CD1c-positive myeloid dendritic cell (primary cell): ENCODE results near the gene TEX22.

Experiments
- DNase-seq: peaks from one replicate; pipeline ENCODE4 v3.0.0-alpha.2; 2016; ENCODE audit errors: extremely low spot score

Gene TEX22

DNA sequence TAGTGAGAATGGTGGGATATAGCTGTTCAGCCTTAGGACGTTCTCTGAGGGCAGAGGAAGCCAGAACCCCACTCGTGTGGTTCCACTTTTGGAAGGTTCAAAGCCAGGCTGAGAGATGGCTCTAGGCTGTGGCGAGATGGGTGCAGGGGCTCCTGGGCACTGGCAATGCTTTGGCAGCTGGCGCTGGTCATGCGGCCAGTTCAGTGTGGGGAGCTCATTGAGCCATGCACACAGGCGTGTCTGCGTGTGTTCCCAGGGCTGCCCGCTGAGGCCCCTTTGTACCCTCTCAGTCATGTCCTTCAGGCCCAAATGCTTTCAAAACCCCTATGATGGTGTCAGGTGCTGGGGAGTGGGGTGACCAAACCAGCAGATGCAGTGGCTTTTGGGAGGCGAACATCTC is 1.7 kb downstream of the TEX22 start:
- DNase-seq: no peak

DNA sequence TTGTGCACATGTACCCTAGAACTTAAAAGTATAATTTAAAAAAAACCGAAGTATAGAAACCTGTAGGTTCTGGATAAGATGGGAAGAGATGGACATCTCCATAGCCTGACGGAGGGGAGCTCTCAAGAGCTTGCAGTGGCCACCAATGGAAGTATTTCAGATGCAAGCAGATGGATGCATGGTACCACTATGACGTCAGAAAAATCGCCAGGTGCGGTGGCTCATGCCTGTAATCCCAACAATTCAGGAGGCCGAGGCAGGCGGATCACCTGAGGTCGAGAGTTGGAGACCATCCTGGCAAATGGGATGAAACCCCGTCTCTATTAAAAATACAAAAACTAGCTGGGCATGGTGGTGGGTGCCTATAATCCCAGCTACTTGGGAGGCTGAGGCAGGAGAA is 3.4 kb downstream of the TEX22 start:
- no peak for DNase-seq

DNA sequence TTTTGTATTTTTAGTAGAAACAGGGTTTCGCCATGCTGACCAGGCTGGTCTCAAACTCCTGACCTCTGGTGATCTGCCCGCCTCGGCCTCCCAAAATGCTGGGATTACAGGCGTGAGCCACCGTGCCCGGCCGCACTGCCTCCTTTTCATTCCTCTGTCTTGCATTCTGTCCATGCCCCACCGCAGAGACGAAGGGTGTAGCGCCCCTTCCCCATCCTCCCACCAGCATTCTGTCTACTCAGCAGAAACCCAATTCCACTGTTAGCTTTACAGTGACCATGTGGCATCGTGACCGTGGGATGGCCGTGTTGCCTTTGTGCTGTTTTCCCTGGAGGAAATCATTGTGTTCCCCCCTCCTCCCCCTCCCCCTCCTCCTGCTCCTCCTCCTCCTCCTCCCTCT is 10.3 kb downstream of the TEX22 start:
- no peak for DNase-seq

DNA sequence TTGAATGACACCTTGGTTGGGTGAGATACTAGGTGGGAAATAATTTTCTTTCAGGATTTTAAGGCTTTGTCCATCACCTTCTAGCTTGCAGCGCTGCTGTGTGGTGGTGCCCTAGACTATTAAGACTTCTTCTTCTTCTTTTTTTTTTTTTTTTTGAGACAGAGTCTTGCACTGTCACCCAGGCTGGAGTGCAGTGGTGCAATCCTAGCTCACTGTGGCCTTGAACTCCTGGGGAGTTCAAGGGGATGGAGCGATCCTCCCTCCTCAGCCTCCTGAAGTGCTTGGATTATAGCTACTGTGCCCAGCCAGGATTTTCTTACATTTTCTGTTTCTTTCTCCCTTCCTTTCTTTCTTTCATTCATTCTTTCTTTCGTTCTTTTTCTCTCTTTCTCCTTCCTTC is 11.0 kb downstream of the TEX22 start:
- no peak for DNase-seq

DNA sequence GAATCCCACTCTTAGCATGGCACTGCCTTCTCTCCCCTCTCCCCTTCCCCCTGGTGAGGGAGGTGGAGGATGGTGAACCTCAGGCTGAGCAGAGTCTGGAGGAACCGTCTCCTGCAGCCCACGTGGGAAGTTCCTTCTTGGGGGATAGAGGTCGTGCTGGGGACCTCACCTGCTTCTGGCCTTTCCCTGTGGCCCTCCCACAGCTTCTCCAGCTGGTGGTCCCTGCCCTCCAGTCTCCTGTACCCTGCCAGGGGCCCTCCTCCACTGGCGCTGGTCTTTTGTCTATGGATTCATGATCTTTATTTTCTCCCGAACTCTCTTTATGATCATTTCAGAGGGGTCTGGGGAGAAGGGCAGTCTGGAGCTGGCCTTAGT is 12.3 kb downstream of the TEX22 start:
- DNase-seq: no peak

DNA sequence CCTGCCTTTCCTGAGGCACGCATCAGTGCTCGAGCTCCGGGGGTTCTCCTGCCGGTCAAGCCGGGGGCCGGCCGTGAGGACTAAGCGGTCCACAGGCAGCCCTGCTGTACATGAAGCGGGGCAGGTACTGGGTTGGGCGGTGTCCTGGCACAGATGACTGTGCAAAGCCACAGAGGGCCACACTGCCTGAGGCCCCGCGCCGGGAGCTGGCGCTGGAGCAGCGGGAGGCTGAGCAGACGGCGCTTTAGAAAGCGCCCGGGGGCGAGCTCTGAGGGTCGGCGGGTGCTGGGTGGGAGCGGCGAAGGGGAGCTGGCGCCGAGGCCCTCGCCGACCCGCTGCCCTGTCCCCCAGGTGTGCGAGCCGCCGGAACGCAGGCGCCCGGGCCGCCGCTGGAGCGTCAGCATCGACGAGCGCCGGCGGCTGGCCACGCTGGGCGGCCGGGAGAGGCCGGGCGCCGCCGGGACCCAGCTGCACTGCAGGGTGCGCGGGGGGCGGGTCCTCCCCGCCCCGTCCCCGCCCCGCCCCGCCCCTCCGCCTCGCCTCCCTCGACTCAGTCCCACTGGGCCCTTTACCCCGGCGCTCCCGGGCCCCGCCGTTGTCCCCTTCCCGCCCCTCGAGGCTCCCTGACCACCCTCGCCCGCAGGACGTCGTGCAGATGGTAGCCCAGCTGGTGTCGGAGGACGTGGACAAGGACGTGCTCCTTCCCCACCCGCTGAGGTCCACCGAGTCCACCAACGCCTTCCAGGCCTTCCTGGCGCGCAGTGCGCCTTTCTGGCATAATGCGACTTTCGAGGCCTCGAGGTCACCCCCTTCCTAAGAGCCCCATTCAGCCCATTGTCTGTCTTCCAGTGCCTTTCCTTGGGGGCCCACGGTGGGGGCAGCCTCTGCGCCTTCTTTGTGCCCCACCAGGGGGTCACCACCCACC is 12.9 kb downstream of the TEX22 start:
- peak; percentile 49 for DNase-seq

DNA sequence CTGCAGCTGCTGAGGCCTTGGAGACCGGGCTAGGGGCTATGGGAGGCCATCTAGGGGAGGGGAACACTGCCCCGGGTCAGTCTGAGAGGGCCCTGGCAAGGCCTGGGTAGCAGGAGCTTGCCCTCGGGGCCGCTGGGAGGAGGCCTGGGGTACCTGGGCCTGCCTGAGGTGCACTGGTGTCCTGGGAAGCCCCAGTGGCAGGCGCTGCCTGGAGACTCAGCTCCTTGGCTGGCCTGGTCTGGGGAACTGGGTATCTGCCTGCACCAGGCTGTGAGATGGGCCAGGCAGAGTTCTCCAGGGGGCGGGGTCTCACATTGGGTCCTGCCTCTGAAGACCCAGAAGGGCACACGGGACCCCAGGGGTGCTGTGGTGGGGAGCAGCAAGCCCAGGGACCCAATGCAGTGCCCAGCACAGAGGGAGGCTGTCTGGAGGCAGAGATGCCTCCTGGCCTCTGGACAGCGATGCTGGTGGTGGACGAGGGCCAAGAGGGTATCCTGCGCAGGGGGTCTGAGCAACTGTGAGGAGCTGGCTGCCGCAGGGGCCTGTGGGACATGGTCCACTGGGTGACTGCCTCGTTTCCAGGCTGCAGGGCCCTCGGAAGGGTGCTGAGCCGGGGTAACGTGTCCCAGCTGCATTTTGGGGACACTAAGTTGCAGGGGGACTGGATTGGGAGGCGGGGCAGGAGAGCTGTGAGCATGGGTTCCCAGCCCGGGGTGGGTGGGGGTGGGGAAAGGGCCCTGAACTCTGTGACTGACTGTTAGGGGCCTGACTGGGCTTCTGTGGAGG is 13.8 kb downstream of the TEX22 start:
- DNase-seq: no peak

DNA sequence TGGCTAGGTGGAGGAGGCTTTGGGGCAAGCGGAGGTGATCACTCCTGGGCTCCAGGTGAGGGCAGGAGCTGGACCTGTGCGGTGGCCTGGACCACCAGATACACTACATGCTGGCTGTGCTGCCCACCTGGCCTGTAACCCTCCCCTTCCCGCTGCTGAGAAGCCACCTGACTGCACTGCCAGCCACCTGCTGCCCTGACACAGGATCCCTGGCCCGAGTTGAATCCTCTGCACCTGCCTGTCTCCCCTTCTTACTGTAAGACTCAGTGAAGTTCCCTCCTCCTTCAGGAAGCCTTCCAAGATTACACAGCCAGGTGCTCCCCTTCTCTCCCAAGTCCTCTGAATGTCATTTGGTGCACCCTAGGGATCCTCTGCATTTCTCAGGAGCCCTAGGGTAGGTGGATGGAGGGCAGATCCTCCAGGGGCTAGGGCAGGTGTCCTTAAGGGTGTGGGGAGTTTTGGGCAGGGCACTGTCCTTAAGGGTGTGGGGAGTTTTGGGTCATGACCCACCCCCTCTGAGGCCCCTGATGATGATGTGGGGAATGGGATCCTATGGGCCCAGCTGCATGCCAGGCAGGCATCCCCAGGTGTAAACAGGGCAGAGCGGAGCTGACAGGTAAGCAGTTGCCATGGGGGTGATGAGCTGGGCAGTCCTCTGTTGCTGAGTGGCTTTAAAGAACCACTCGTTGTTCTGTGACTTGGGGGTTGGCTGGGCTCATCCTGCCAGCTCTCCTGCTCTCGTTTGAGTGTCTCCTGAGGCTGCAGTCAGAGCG is 14.6 kb downstream of the TEX22 start:
- no peak for DNase-seq

DNA sequence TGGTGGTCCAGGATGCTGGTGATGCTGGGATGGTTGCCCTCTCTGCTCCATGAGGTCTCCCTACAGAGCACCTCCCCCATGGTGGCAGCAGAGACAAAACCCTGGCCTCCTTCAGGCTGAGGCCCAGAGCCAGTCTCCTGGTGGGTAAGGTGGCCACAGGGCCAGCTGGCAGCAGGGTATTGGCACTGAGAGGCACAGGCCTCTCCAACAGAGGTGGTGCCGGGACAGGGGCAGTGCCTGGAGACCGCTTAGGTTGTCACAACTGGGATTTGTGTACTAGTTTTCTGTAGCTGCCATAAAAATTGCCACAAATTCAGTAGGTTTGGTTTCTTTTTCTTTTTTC is 15.2 kb downstream of the TEX22 start:
- DNase-seq: no peak

DNA sequence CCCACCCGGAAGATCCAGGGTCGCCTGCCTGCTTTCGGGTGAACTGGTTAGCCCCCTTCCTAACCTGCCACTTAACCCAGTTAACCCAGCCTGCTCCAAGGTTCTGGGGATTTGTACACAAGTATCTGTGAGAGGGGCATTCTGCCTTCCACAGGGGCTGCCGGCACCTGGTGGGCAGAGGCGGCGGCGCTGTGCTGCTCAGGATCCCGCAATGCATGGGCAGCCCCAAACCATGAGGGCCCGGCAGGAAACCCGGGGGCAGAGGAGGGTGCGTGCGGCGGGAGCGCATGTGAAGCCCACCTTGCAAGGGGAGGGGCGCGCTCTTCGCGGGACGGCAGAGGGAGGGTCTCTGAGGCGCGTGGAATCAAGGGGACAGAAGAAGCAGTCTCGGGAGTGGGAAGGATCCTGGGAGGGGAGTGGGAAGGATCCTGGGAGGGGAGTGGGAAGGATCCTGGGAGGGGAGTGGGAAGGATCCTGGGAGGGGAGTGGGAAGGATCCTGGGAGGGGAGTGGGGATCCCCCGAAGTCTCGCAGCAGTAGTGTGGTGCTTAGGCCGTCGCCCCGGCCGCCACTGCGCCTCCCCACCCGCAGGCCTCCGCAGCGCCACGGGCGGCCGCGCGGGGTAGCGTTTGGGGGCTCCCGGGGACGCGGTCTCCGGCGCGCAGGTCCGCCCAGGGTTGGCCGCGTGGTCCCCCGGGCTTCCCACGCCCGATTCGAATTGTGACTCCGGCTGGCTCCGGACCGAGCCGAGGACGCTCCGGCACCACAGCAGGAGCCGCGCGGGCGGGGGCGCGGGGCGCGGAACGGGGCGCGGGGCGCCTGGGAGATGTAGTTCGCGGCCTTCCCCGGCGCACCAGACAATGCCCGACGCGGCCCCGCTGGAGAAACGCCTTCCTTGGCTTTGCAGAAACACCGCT is 16.4 kb downstream of the TEX22 start:
- peak; percentile 71 for DNase-seq

DNA sequence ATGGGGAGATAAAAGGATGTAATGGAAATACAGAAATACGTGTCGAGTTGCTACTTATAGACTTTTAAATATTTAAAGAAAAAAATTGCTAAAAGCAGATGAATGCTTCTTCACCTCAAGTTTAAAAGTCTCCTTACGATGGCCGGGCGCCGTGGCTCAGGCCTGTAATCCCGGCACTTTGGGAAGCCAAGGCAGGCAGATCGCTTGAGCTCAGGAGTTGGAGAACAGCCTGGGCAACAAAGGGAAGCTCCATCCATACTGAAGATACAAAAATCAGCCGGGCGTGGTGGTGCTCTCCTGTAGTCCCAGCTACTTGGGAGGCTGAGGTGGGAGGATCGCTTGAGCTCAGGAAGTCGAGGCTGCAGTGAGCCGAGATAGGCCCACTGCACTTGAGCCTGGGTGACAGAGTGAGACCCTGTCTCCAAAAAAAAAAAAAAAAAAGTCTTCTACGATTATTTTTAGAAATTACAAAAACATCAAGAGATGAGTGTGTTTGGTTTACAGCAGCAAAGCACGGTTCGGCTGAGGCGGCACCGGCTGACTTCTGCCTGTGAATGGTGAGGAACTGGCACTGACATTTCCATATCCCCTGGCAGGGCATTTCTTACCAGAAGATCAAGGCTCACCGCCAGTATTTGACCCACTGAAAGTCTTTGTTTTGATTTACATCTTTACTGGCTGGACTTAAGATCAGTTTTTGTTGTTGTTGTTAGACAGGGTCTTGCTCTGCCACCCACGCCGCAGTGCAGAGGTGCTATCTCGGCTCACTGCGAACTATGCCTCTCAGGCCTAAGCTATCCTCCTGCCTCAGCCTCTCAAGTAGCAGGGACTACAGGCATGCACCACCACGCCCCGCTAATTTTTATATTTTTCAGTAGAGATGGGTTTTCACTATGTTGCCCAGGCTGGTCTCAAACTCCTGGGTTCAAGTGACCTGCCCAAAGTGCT is 17.4 kb downstream of the TEX22 start:
- DNase-seq: no peak

DNA sequence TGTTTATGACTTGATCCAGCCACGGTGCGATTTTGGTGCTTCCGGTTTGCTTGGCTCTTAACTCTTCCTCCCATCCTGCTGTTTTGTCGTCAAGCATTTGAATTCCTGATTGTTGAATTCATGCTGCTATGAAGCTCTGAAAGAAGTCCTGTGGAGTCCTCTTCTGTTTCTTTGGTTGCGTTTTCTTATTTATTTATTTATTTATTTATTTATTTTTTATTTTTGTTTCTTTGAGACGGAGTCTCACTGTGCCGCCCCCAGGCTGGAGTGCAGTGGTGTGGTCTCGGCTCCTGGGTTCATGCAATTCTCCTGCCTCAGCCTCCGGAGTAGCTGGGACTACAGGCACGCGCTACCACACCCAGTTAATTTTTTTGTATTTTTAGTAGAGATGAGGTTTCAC is 18.3 kb downstream of the TEX22 start:
- DNase-seq: no peak

DNA sequence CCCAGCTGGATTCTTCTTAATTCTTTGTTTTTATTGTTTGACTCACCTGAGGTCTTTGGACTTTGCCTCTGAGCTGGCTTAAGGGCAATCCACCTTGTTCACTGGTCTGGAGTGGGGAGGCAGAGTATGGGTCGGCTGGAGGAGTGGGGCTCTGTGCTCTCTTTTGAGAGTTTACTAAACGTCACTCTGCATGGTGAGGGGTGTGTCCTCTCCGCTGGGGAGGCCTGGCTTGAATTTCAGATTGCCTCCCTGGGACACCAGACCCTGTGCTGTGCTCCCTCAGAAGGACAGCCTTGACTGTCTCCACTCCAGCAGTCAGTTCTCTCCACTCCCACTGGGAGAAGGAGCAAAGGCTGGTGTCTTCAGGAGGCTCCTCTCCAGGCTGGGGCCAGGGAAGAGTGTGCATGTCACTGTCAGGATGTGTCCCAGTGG is 19.4 kb downstream of the TEX22 start:
- DNase-seq: no peak

DNA sequence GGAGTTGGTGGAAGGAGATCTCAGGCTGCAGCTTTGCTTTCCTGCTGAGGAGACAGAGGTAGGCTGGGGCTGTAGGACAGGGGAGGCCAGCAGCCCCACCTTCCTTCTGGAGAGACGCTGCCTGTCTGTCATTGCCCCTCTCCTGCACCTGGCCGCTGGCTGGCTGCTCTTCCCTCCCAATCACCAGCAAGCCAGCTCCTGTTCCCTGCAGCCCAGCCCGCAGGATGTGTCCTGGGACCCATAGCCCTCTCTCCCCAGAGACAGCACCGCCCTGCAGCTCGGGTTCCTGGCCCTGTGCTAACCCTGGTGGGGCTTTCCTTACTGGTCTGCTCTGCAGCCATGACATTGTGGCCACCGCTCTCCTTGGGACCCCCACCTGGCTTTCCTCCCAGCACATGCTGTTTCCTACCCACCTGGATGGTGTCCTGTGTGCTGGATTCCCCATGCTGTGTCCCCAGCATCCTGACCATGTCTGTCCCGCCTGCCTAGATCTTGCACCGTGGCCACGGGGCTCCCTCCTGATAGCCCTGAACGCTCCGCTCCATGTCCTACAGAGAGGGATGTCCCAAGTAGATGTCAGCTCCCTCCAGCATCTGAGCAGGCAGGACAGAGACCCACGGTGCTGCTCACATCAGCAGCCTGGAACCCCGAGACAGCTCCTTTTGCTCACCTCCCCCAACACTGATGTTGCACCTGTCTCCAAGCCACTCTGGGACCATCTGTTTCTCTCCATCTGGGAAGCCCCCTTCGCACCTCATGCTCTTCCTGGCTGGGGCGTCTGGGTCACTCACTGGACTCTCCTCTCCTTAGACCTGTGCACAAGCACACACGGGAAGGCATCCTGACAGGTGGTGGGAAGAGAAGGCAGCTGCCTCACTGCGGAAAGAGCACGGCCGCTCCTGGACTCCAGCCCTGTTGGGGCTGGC is 20.2 kb downstream of the TEX22 start:
- no peak for DNase-seq

DNA sequence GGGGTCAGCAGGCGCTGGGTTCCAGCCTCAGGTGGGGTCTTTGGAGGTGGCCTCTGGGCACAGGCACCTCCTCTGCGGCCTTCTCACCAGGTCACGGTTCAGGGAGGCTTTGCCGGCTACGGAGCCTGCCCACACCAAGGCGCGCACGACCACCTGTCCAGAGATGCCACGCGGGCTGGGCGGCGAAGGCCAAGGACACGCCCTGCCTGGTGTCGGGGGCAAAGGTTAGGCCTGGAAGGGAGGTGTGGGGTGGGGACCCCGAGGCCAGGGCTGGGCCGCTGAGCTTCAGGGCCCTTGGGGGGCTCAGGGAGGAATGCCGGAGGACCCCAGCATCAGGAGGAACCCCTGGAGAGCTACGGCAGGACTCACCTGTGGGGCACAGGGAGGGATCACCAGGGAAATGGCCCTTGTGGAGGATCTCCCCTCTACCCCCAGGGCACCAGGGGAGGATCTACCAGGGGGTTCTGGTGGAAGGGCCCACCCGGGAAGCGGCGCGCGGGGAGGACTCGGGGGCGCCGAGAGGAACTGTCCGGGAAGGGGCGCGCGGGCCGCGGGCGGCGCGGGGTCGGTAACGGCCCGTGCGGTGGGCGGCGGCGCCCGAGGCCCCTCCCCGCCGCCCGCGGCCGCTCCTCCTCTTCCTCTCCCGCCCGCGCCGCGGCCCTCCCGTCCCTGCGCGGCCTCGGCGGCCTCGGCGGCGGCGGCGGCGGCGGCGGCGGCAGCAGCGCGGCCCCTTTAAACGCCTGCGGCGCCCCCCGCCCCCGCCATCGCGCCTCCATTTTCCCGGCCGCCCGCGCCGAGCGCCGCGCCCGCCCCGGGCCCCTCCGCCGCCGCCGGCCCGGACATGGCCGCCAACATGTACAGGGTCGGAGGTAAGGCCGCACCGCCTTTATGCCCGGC is 21.1 kb downstream of the TEX22 start, which contains the start of gene MTA1:
TSS of gene MTA1 (plus strand) at position 633 of the 897 bp plus-strand sequence. CDS start at position 842, 209 bp downstream.
- peak; percentile 59 for DNase-seq

DNA sequence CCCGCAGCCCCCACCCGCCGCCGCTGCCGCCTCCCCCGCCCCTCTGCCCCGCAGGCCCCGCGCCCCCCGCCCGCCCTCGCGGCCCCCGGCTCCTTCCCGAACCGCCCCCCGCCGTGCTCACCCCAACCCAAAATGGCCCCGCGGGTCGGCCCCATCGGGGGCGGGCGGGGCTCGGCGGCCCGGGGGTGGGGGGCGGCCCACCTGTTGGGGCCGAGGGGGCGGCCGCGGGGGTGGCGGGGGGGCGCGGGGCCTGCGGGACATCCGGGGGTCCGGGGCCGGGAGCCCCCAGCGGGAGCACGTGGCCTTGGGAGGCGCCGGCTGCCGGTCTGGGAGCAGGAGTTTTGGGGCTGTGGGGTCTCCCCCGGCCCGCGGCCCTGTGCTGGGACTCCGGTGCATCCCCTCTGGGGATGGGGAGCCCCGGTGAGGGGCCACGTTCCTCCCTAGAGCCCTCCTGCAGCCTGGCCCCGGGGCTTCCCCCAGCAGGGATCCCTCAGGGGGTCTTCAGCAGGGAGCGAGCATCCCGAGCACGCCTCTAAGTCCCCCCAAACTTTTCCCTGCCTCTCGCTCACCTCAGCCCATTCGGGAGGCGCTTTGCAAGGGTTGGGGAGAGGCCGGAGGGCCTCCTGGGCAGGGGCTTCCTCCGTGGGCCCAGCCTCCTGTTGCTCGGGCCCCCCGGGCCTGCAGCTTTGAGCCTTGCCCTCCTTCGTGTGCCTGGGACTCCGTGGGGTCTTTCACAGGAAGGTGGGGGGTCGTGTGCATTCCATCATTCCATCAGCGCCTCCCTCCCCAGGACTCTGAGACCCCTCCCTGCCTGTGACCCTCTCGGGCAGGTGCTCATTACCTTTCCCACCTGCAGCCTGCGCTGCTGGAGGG is 22.0 kb downstream of the TEX22 start:
- DNase-seq: no peak
